ENCODE results near the gene NEGR1.
"Not testable (repeated sequence)": the region's sequence is repeated elsewhere in the genome, so short reads cannot be mapped to it uniquely, and the experiment has no call there.

Gene NEGR1

GRCh38 chr1:72262735-72263134 lies 19.6 kb downstream of the NEGR1 start:
- Histone ChIP-seq H3K4me1 (ENCODE audit: insufficient read depth, low read length, poor library complexity, severe bottlenecking) (no peaks in the 10 kb centered on the region), H3K9ac (ENCODE audit: low read depth, low read length, poor library complexity, severe bottlenecking) (no peak overlapping the region), H4K20me1 (ENCODE audit: insufficient read depth, low read length, poor library complexity, severe bottlenecking) (no peaks in the 10 kb centered on the region), H2AFZ (ENCODE audit: low read length) (no peak overlapping the region), H3K4me2 (ENCODE audit: low read depth, low read length, poor library complexity, severe bottlenecking) (no peak overlapping the region), H3K36me3 (ENCODE audit: insufficient read depth, low read length) (no peaks in the 10 kb centered on the region), H3K9me3 (ENCODE audit: insufficient read depth, low read depth, low read length) (no peaks in the 10 kb centered on the region), H3F3A (ENCODE audit: low read depth) (no peaks in the 10 kb centered on the region), H3K9me2 (replicated peaks; ENCODE audit: low read depth, low read length) (no peaks in the 10 kb centered on the region), H3K27me3 (ENCODE audit: insufficient read depth, low read length, poor library complexity, severe bottlenecking) (no peaks in the 10 kb centered on the region), H3K4me3 (ENCODE audit: low read length, poor library complexity, severe bottlenecking) (no peak overlapping the region), H3K79me2 (ENCODE audit: insufficient read depth, low read length) (no peaks in the 10 kb centered on the region)
- TF ChIP-seq EZH2phosphoT487 (IDR thresholded peaks at IDR 0.05; ENCODE audit: borderline replicate concordance) = no peak
- TF ChIP-seq CTCF (conservative IDR thresholded peaks at IDR 0.05; ENCODE audit: low read length) = no peak

GRCh38 chr1:72253132-72253531 lies 29.2 kb downstream of the NEGR1 start:
- H3K27me3 ChIP-seq (ENCODE audit: insufficient read depth, low read length, poor library complexity, severe bottlenecking) = no peaks in the 10 kb centered on the region
- no peak overlapping the region for H3K4me2 ChIP-seq (ENCODE audit: low read depth, low read length, poor library complexity, severe bottlenecking)
- no peak overlapping the region for H3K9ac ChIP-seq (ENCODE audit: low read depth, low read length, poor library complexity, severe bottlenecking)
- H3K36me3 ChIP-seq (ENCODE audit: insufficient read depth, low read length) = no peaks in the 10 kb centered on the region
- H3K4me3 ChIP-seq (ENCODE audit: low read length, poor library complexity, severe bottlenecking) = no peak overlapping the region
- no peaks in the 10 kb centered on the region for H3K9me2 ChIP-seq (replicated peaks; ENCODE audit: low read depth, low read length)
- H2AFZ ChIP-seq (ENCODE audit: low read length) = no peak overlapping the region
- no peaks in the 10 kb centered on the region for H3K9me3 ChIP-seq (ENCODE audit: insufficient read depth, low read depth, low read length)
- TF ChIP-seq EZH2phosphoT487 (IDR thresholded peaks at IDR 0.05; ENCODE audit: borderline replicate concordance) = no peak
- TF ChIP-seq CTCF (conservative IDR thresholded peaks at IDR 0.05; ENCODE audit: low read length) = no peak
- no peaks in the 10 kb centered on the region for H3F3A ChIP-seq (ENCODE audit: low read depth)
- no peaks in the 10 kb centered on the region for H4K20me1 ChIP-seq (ENCODE audit: insufficient read depth, low read length, poor library complexity, severe bottlenecking)
- no peaks in the 10 kb centered on the region for H3K79me2 ChIP-seq (ENCODE audit: insufficient read depth, low read length)
- H3K4me1 ChIP-seq (ENCODE audit: insufficient read depth, low read length, poor library complexity, severe bottlenecking) = no peaks in the 10 kb centered on the region

GRCh38 chr1:72241397-72241796 lies 40.9 kb downstream of the NEGR1 start:
- Histone ChIP-seq H3K27me3 (ENCODE audit: insufficient read depth, low read length, poor library complexity, severe bottlenecking) (no peaks in the 10 kb centered on the region), H3K4me3 (ENCODE audit: low read length, poor library complexity, severe bottlenecking) (no peak overlapping the region), H3K36me3 (ENCODE audit: insufficient read depth, low read length) (no peaks in the 10 kb centered on the region), H3F3A (ENCODE audit: low read depth) (no peaks in the 10 kb centered on the region; the same call in 1 of the 2 replicates), H3K9ac (ENCODE audit: low read depth, low read length, poor library complexity, severe bottlenecking) (no peak overlapping the region), H3K4me1 (ENCODE audit: insufficient read depth, low read length, poor library complexity, severe bottlenecking) (no peaks in the 10 kb centered on the region), H2AFZ (ENCODE audit: low read length) (no peak overlapping the region), H4K20me1 (ENCODE audit: insufficient read depth, low read length, poor library complexity, severe bottlenecking) (no peaks in the 10 kb centered on the region), H3K4me2 (ENCODE audit: low read depth, low read length, poor library complexity, severe bottlenecking) (no peak overlapping the region), H3K9me2 (replicated peaks; ENCODE audit: low read depth, low read length) (no peaks in the 10 kb centered on the region), H3K9me3 (ENCODE audit: insufficient read depth, low read depth, low read length) (no peaks in the 10 kb centered on the region), H3K79me2 (ENCODE audit: insufficient read depth, low read length) (no peaks in the 10 kb centered on the region)
- TF ChIP-seq EZH2phosphoT487 (IDR thresholded peaks at IDR 0.05; ENCODE audit: borderline replicate concordance) (no peak), CTCF (conservative IDR thresholded peaks at IDR 0.05; ENCODE audit: low read length) (no peak)

GRCh38 chr1:72235931-72236330 lies 46.4 kb downstream of the NEGR1 start:
- H3K4me3 ChIP-seq (ENCODE audit: low read length, poor library complexity, severe bottlenecking); H3K9ac ChIP-seq (ENCODE audit: low read depth, low read length, poor library complexity, severe bottlenecking); H3K9me2 ChIP-seq (replicated peaks; ENCODE audit: low read depth, low read length); H3K36me3 ChIP-seq (ENCODE audit: insufficient read depth, low read length); H3K79me2 ChIP-seq (ENCODE audit: insufficient read depth, low read length); H3K4me2 ChIP-seq (ENCODE audit: low read depth, low read length, poor library complexity, severe bottlenecking); H3F3A ChIP-seq (ENCODE audit: low read depth); H3K9me3 ChIP-seq (ENCODE audit: insufficient read depth, low read depth, low read length); H4K20me1 ChIP-seq (ENCODE audit: insufficient read depth, low read length, poor library complexity, severe bottlenecking); H3K27me3 ChIP-seq (ENCODE audit: insufficient read depth, low read length, poor library complexity, severe bottlenecking); H2AFZ ChIP-seq (ENCODE audit: low read length); H3K4me1 ChIP-seq (ENCODE audit: insufficient read depth, low read length, poor library complexity, severe bottlenecking): not testable (repeated sequence)

All from Loucy (cell line).